CD4-positive, alpha-beta memory T cell (primary cell): ENCODE results near the gene EZH1. TPM values are rescaled to one million over a fixed set of nuclear protein-coding genes. Genes with fewer than 3 reads are reported as not detected.
"Not testable (repeated sequence)": the region's sequence is repeated elsewhere in the genome, so short reads cannot be mapped to it uniquely, and the experiment has no call there.

Source experiments
- CTCF ChIA-PET: fragments of 350-600 bp; sonication (Branson Sonifier 250); formaldehyde crosslinking; loops from one replicate; lab custom pipeline; 2021; ENCODE audit warnings: inconsistent platforms; ENCODE audit not compliant: partially characterized antibody; lab: Charles Lee
- POLR2A ChIA-PET: fragments of 350-600 bp; sonication (Branson Sonifier 250); formaldehyde crosslinking; loops from one replicate; lab custom pipeline; 2021; ENCODE audit not compliant: partially characterized antibody; lab: Charles Lee
- DNase-seq, 5 donors: peaks; one replicate each; pipeline versions ENCODE4 v3.0.0 to v3.0.0-alpha.2; 2020 to 2022; ENCODE audit warnings: mixed read lengths in 1 of 5
- H3K27ac ChIP-seq: one replicate; pipeline ENCODE4 v1.7.0; 2013; ENCODE audit warnings: low read depth, low read length
- H3K27me3 ChIP-seq: 2 replicates; pipeline ENCODE4 v1.7.0; 2013; ENCODE audit warnings: mild to moderate bottlenecking, low read length, moderate library complexity; ENCODE audit not compliant: insufficient read depth
- H3K36me3 ChIP-seq: 2 replicates; pipeline ENCODE4 v1.7.0; 2013; ENCODE audit warnings: mild to moderate bottlenecking, low read length, moderate library complexity; ENCODE audit not compliant: insufficient read depth
- H3K4me1 ChIP-seq: 2 replicates; pipeline ENCODE4 v1.7.0; 2013; ENCODE audit warnings: mild to moderate bottlenecking, low read length, moderate library complexity; ENCODE audit not compliant: insufficient read depth
- H3K4me3 ChIP-seq, 2 donors: one replicate each; pipeline ENCODE4 v1.7.0; 2013; ENCODE audit warnings: low read length in 2 of 2, mild to moderate bottlenecking in 1 of 2
- H3K9me3 ChIP-seq, 2 donors: one replicate each; pipeline ENCODE4 v1.7.0; 2013; ENCODE audit warnings: low read length in 2 of 2, control low read depth in 1 of 2; ENCODE audit not compliant: control insufficient read depth in 1 of 2
- H3K27ac Mint-ChIP-seq, 7 donors: one replicate each; pipeline ENCODE4 v1.8.0; 2020 to 2021; ENCODE audit warnings: mixed read lengths in 7 of 7, mild to moderate bottlenecking in 6 of 7, inconsistent platforms in 3 of 7, moderate library complexity in 3 of 7
- H3K27me3 Mint-ChIP-seq, 2 donors: one replicate each; pipeline ENCODE4 v1.8.0; 2020 to 2021; ENCODE audit warnings: mixed read lengths in 2 of 2
- H3K36me3 Mint-ChIP-seq, 2 donors: one replicate each; pipeline ENCODE4 v1.8.0; 2020 to 2021; ENCODE audit warnings: mixed read lengths in 2 of 2, inconsistent platforms in 1 of 2, mild to moderate bottlenecking in 1 of 2
- H3K4me1 Mint-ChIP-seq, 4 donors: one replicate each; pipeline ENCODE4 v1.8.0; 2020 to 2021; ENCODE audit warnings: mixed read lengths in 4 of 4, mild to moderate bottlenecking in 1 of 4
- H3K4me3 Mint-ChIP-seq, 8 donors: one replicate each; pipeline ENCODE4 v1.8.0; 2020 to 2021; ENCODE audit warnings: mixed read lengths in 8 of 8, mild to moderate bottlenecking in 7 of 8, moderate library complexity in 6 of 8, inconsistent platforms in 3 of 8
- H3K9me3 Mint-ChIP-seq, 8 donors: one replicate each; pipeline ENCODE4 v1.8.0; 2020 to 2021; ENCODE audit warnings: mixed read lengths in 8 of 8, mild to moderate bottlenecking in 5 of 8, inconsistent platforms in 3 of 8, moderate library complexity in 1 of 8
- intact Hi-C: fragments of 100-400 bp; cut with micrococcal nuclease; formaldehyde crosslinking; loops from one replicate; pipeline ENCODE4 v1.15.1; 2023
- polyA plus RNA-seq, 2 donors: library from polyadenylated mRNA; unstranded; fragments of 300-500 nt; fragmentation: Illumina TruSeq; gene quantifications; one replicate each; pipeline ENCODE4 v1.2.3, GENCODE V29; 2021
- total RNA-seq, 2 experiments: library from RNA; stranded (reverse); gene quantifications; one replicate each; pipeline ENCODE4 v1.2.3, GENCODE V29; 2021

EZH1 gene
- total and polyA plus RNA-seq, 4 experiments from 2014 or later = 20.1 to 192 (median 111) TPM

DNA sequence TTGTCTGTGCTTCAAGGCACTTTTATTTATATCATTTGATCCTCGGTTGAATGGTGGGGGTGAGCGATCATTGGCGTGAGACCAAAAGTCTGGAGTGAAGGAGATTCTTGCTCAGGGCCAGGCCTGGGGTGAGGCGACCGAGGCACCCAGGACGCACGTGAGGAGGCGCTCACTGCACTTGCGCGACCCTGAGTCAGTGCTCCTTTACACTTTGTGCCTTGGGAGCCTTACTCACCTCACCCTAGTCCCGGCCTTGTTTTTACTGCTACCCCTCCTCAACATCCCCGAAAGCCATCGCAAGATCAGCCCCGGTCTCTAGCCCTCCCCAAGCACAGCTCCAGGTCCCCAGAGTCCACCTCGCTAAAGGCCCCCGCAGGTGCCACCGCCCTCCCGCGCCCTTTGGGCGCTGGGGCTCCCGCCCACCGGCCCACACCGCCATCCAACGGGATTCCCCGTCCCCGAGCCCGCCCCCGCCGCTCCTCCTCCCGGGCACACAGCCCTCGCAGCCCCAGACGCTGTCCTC, 496 bp downstream of the EZH1 start:
- ChIA-PET POLR2A (interaction anchor here (1.6 to 1.9 kb wide), 2 partner anchors 80 to 617 kb away, joined by 5 read pairs; partner anchors contain the start of gene BECN1), CTCF (no interaction called here)
- Histone ChIP-seq H3K4me3 (peak overlapping the region; percentile 51 to 55), H3K9me3 (no peaks in the 10 kb centered on the region), H3K27ac (peak overlapping the region; percentile 66), H3K27me3 (no peaks in the 10 kb centered on the region), H3K4me1 (peaks cover 25% of the 10 kb centered on the region), H3K36me3 (no peaks in the 10 kb centered on the region)
- peak in 1 of 5 donors; percentile 81 for DNase-seq
- intact Hi-C loops = loop anchor here (1.0 to 2.0 kb wide), 2 partner anchors 54 to 66 kb away; partner anchors contain the start of genes CNTD1 and COA3
- Mint-ChIP-seq H3K4me1 (peaks cover 7 to 38% (median 20%) of the 10 kb centered on the region in 4 donors), H3K36me3 (peaks cover 0 to 4% of the 10 kb centered on the region in 2 donors), H3K9me3 (no peaks in the 10 kb centered on the region), H3K27ac (peak overlapping the region; percentile 81 to 96 (median 92)), H3K4me3 (peak overlapping the region; percentile 91 to 97 (median 96)), H3K27me3 (peaks cover 5 to 6% of the 10 kb centered on the region in 2 donors)

DNA sequence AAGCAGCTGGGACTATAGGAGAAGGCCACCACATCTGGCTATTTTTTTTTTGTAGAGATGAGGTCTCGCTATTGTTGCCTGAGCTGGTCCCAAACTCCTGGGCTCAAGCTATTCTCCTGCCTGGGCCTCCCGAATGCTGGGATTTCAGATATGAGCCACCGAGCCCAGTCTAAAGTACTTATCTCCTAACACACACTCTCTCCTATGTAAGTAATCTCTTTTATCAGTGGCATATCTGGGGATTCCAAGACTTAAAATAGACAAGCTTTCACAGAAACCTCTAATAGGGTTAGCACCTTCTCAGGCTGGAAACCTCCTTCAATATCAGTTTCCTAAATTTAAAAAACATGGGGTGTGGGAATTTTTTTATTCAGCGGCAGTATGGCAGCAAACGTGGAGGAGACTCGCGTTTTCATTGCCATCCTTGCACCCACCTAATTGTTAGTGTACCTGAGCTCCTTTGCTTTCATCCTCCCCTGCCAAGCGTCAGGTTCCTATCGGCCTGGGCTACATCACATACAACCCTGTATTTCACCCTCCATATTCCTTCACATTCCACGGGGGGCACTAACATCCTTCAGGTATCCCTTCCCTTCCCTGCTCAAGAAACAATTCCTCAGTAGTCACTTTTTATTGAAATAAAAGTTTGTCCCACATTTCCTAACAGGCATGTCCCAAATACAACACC, 1.1 kb downstream of the EZH1 start:
- ChIA-PET POLR2A (interaction anchor here (1.6 to 1.9 kb wide), 2 partner anchors 80 to 617 kb away, joined by 5 read pairs; partner anchors contain the start of gene BECN1), CTCF (interaction anchor here (0.8 kb wide), 1 partner anchor 20 kb away, joined by 3 read pairs; no protein-coding TSS in a partner anchor)
- Histone ChIP-seq H3K9me3 (no peaks in the 10 kb centered on the region), H3K27ac (peak overlapping the region; percentile 66), H3K36me3 (no peaks in the 10 kb centered on the region), H3K4me1 (peaks cover 25% of the 10 kb centered on the region), H3K27me3 (no peaks in the 10 kb centered on the region), H3K4me3 (peak overlapping the region; percentile 51 to 55)
- no peak for DNase-seq
- peaks cover 4 to 5% of the 10 kb centered on the region in 2 donors for H3K27me3 Mint-ChIP-seq
- peak overlapping the region; percentile 91 to 97 (median 96) for H3K4me3 Mint-ChIP-seq
- peaks cover 0 to 4% of the 10 kb centered on the region in 2 donors for H3K36me3 Mint-ChIP-seq
- intact Hi-C loops = loop anchor here (1.0 to 2.0 kb wide), 2 partner anchors 55 to 65 kb away; partner anchors contain the start of genes CNTD1 and COA3
- no peaks in the 10 kb centered on the region for H3K9me3 Mint-ChIP-seq
- H3K27ac Mint-ChIP-seq = peak overlapping the region; percentile 81 to 96 (median 92)
- H3K4me1 Mint-ChIP-seq = peaks cover 9 to 38% (median 20%) of the 10 kb centered on the region in 4 donors

DNA sequence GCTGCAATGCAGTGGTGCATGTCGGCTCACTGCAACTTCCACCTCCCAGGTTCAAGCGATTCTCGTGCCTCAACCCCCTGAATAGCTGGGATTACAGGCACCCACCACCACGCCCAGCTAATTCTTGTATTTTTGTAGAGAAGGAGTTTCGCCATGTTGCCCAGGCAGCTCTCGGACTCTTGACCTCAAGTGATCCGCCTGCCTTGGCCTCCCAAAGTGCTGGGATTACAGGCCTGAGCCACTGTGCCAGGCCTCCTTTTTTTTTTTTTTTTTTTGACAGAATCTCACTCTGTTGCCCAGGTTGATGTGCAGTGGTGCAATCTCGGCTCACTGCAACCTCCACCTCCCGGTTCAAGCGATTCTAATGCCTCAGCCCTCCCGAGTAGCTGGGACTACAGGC, 1.9 kb downstream of the EZH1 start:
- H3K4me1 ChIP-seq = peaks cover 25% of the 10 kb centered on the region
- H3K4me3 ChIP-seq, H3K27me3 Mint-ChIP-seq, H3K27ac ChIP-seq, H3K27ac Mint-ChIP-seq, H3K27me3 ChIP-seq, H3K9me3 Mint-ChIP-seq, H3K36me3 Mint-ChIP-seq, intact Hi-C loops, H3K9me3 ChIP-seq, DNase-seq, H3K36me3 ChIP-seq: not testable (repeated sequence)
- CTCF ChIA-PET = interaction anchor here (0.8 kb wide), 1 partner anchor 21 kb away, joined by 3 read pairs; no protein-coding TSS in a partner anchor
- POLR2A ChIA-PET = interaction anchor here (1.9 kb wide), 1 partner anchor 81 kb away, joined by 5 read pairs; the partner anchor contains the start of gene BECN1
- H3K4me3 Mint-ChIP-seq = peak overlapping the region in 6 of 8 donors; percentile 5 to 50 (median 20)
- H3K4me1 Mint-ChIP-seq = peaks cover 9 to 38% (median 20%) of the 10 kb centered on the region in 4 donors

- intact Hi-C loops = no loop called here
- no peak for DNase-seq
- H3K27ac Mint-ChIP-seq = no peak overlapping the region
Observed at GRCh38 chr17:42740699-42741098, 4.1 kb downstream of the EZH1 start.

DNA sequence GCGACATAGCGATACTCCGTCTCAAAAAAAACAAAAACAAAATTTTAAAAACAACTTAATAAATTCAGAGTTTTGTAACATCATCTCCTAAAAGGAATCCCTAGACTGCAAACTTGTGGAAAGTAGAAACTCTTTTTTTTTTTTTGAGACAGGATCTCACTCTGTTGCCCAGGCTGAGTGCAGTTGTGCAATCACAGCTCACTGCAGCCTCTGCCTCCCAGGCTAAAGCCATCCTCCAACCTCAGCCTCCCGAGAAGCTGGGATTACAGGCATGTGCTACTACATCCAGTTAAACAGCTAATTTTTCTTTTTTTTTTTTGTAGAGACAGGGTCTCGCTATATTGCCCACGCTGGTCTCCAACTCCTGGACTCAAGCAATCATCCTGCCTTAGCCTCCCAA, 19.7 kb downstream of the EZH1 start:
- Mint-ChIP-seq H3K27ac (no peak overlapping the region), H3K36me3 (peaks cover 36 to 47% of the 10 kb centered on the region in 2 donors), H3K4me3 (no peak overlapping the region), H3K4me1 (peaks cover 3 to 6% (median 4%) of the 10 kb centered on the region in 4 donors), H3K27me3 (no peaks in the 10 kb centered on the region), H3K9me3 (no peaks in the 10 kb centered on the region)
- Histone ChIP-seq H3K4me1 (no peaks in the 10 kb centered on the region), H3K9me3 (no peaks in the 10 kb centered on the region), H3K4me3 (no peak overlapping the region), H3K27me3 (no peaks in the 10 kb centered on the region), H3K36me3 (peaks cover 33% of the 10 kb centered on the region), H3K27ac (no peak overlapping the region)
- CTCF ChIA-PET = interaction anchor here (1.1 to 3.8 kb wide), 2 partner anchors 13 to 39 kb away, joined by 3 to 16 read pairs; no protein-coding TSS in a partner anchor
- POLR2A ChIA-PET = interaction anchor here (0.6 to 1.0 kb wide), 2 partner anchors 11 to 707 kb away, joined by 3 to 4 read pairs; no protein-coding TSS in a partner anchor
- intact Hi-C loops = loop anchor here (10.0 kb wide), 1 partner anchor 270 kb away; the partner anchor contains the start of gene RPL27
- DNase-seq = no peak

More at GRCh38 chr17:42740699-42741098, 4.1 kb downstream of the EZH1 start:
- H3K9me3 Mint-ChIP-seq = no peaks in the 10 kb centered on the region
- Histone ChIP-seq H3K27ac (no peak overlapping the region), H3K9me3 (no peaks in the 10 kb centered on the region), H3K4me1 (peaks cover 25% of the 10 kb centered on the region), H3K36me3 (no peaks in the 10 kb centered on the region), H3K27me3 (no peaks in the 10 kb centered on the region), H3K4me3 (no peak overlapping the region)
- peaks cover 12 to 38% (median 25%) of the 10 kb centered on the region in 4 donors for H3K4me1 Mint-ChIP-seq
- no peaks in the 10 kb centered on the region for H3K27me3 Mint-ChIP-seq
- H3K36me3 Mint-ChIP-seq = peaks cover 0 to 4% of the 10 kb centered on the region in 2 donors
- POLR2A ChIA-PET = no interaction called here
- H3K4me3 Mint-ChIP-seq = no peak overlapping the region
- CTCF ChIA-PET = no interaction called here

- H3K27me3 ChIP-seq = no peaks in the 10 kb centered on the region
- Mint-ChIP-seq H3K9me3 (no peaks in the 10 kb centered on the region), H3K27ac (no peak overlapping the region), H3K4me3 (no peak overlapping the region), H3K4me1 (peaks cover 3 to 6% (median 5%) of the 10 kb centered on the region in 4 donors), H3K27me3 (no peaks in the 10 kb centered on the region), H3K36me3 (peaks cover 37 to 53% of the 10 kb centered on the region in 2 donors)
- no peak overlapping the region for H3K27ac ChIP-seq
- H3K36me3 ChIP-seq = peaks cover 38% of the 10 kb centered on the region
- DNase-seq = no peak
- H3K4me1 ChIP-seq = no peaks in the 10 kb centered on the region
- intact Hi-C loops = loop anchor here (10.0 kb wide), 1 partner anchor 271 kb away; the partner anchor contains the start of gene RPL27
- ChIA-PET CTCF (interaction anchor here (2.1 to 2.2 kb wide), 2 partner anchors 15 to 40 kb away, joined by 7 read pairs; no protein-coding TSS in a partner anchor), POLR2A (no interaction called here)
- no peaks in the 10 kb centered on the region for H3K9me3 ChIP-seq
- no peak overlapping the region for H3K4me3 ChIP-seq
Observed at GRCh38 chr17:42723636-42724035, 21.2 kb downstream of the EZH1 start.
